GM13977 (cell line): ENCODE results near the gene F2RL3.
"Not testable (repeated sequence)": the region's sequence is repeated elsewhere in the genome, so short reads cannot be mapped to it uniquely, and the experiment has no call there.

Source experiments
- DNase-seq: peaks from one replicate; pipeline ENCODE4 v3.0.0; 2012; ENCODE audit warnings: low spot score
- CTCF ChIP-seq: IDR thresholded peaks from 2 replicates; pipeline ENCODE4 v1.5.1; 2012; ENCODE audit warnings: mild to moderate bottlenecking, control low read depth; ENCODE audit not compliant: insufficient read depth; ENCODE audit errors: extremely low read depth, missing control alignments
- in situ Hi-C: fragments of 300-500 bp; cut with MboI; formaldehyde crosslinking; loops from one replicate; pipeline ENCODE4 v1.12.0; 2022; ENCODE audit warnings: low sequenced_read_pairs, low pct_unique_long_range_greater_than_20kb, mixed read lengths, inconsistent platforms; ENCODE audit not compliant: unreplicated experiment

The F2RL3 gene

GRCh38 chr19:16936901-16937300 lies 48.1 kb downstream of the F2RL3 start:
- no peak for DNase-seq
- TF ChIP-seq CTCF = no peak
- in situ Hi-C loops = no loop called here

GRCh38 chr19:16937796-16938195 lies 49.0 kb downstream of the F2RL3 start:
- in situ Hi-C loops, DNase-seq: not testable (repeated sequence)

DNA sequence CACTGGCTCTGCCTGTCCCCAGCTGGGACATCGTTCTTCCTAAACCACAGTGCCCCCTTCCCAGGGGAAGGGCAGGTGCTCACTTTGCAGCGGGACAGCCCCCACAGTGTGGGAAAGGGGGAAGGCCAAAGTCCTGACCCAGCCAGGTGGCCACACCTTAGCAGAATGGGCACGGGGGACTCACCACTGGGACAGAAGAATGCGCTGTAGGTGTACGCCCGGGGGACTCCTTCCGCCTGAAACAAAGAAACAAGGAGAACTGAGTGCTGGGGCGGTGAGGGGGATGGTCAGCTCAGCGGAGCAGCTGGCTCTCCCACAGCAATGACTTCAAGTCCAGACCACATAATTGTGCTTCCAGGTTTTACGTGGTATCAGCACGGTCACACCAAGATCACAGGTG lies 49.4 kb downstream of the F2RL3 start:
- DNase-seq = no peak
- no peak for TF ChIP-seq CTCF
- in situ Hi-C loops = no loop called here

DNA sequence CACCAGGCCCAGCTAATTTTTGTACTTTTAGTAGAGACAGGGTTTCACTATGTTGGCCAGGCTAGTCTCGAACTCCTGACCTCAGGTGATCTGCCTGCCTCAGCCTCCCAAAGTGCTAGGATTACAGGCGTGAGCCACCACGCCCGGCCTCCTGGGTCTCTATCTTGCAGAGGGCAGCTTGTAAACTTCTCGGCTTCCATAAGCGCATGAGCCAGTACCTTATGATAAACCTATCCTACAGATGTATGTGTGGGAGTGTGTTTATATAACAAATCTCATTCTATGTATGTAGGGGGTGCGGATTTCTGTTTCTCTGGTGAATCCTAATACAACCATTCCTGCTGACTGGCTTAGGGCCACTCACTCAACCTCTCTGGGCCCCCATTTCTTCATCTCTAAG lies 51.3 kb downstream of the F2RL3 start:
- DNase-seq, in situ Hi-C loops: not testable (repeated sequence)

DNA sequence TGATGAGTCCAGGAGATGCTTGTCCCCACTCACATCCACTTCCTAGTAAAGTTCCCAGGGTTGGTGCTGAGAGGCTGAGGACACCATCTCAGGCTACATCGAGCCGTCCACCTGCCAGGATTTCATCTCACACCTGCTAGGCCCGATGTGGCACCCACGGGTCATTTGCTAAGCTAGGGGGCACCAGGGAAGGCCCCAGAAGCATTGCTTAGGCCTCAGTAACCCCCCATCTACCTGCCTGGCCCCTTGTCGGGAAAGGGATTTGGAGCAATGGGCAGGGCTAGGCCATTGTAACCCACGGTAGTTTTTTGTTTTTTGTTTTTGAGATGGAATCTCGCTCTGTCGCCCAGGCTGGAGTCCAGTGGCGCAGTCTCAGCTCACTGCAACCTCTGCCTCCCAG lies 51.8 kb downstream of the F2RL3 start:
- TF ChIP-seq CTCF = no peak
- no peak for DNase-seq
- in situ Hi-C loops = no loop called here
